Measurements from ENCODE around the gene SH2D6.
"Not testable (repeated sequence)": the region's sequence is repeated elsewhere in the genome, so short reads cannot be mapped to it uniquely, and the experiment has no call there.

SH2D6 gene

DNA sequence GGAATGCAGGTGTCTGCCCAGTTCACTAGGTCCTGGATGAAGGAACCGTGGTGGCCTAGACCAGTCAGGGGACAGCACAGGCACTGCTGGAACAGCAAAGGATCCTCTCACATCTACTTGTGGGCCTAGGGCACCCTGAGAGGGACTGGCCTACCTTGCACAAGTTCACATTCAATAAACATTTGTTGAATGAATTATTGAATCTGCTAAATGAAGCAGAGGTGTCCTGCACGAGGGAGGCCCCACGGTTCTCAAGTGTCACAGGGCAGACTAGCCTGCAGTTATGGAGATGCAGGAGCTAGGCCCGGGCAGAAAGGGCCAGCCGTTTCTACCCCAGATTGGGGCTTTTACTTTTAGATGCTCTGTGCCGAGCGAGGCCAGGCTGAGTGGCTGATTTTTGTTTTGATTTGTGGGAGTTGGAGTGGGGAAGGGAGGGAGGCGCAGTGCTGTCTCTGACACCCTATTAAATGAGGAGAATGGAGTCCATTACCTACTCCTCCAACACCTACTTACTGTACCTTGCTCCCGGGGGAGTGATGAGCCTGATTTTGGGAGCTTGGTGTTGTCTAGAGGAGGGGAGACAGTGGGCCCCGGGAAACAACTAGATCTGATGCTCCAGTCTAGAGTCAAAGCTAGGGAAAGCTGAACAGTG, 18.4 kb downstream of the SH2D6 start:
- TF ChIP-seq, protein P1, sequence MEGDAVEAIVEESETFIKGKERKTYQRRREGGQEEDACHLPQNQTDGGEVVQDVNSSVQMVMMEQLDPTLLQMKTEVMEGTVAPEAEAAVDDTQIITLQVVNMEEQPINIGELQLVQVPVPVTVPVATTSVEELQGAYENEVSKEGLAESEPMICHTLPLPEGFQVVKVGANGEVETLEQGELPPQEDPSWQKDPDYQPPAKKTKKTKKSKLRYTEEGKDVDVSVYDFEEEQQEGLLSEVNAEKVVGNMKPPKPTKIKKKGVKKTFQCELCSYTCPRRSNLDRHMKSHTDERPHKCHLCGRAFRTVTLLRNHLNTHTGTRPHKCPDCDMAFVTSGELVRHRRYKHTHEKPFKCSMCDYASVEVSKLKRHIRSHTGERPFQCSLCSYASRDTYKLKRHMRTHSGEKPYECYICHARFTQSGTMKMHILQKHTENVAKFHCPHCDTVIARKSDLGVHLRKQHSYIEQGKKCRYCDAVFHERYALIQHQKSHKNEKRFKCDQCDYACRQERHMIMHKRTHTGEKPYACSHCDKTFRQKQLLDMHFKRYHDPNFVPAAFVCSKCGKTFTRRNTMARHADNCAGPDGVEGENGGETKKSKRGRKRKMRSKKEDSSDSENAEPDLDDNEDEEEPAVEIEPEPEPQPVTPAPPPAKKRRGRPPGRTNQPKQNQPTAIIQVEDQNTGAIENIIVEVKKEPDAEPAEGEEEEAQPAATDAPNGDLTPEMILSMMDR (IDR thresholded peaks at IDR 0.05; ENCODE audit: low read depth, low read length), result no peak
- no peak for DNase-seq (ENCODE audit: low read depth in 2 of 2)
- no peak overlapping the region for H3K4me3 ChIP-seq (replicated peaks in 1 of 2; ENCODE audit: low read depth in 2 of 2, low read length in 2 of 2)

DNA sequence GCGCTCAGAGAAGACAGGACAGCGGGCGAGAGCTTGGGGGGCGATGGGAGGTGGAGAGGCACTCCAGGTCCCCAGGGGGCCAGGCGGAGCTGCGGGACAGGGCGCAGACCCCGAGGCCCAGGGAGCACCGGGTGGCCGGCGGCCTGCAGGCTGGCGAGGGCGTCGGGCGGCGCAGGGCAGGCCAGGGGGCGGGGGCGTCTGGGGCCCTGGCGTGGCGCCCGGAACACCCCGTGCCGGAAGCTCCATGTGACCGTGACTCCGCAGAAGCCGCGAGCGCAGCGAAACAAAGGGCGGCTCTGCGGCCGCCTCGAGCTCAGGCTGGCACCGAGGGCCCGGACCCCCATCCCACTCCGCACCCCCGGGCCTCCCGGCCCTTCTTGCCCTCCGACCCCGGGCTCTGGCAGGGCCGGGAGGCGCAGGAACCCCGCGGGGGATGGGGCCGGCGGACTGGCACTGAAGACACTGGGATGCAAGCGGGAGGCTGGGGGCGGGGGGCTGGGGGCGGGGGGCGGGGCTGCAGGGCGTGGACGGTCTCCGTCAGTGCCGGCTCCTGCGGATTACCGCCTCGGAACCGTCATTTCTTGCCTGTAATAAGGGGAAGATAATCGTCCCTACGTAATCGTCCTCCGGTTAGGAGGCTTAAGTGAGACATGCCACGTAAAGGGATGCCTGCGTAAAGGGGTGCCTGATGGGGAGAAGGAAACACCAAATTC, 19.1 kb downstream of the SH2D6 start:
- H3K4me3 ChIP-seq (replicated peaks in 1 of 2; ENCODE audit: low read depth in 2 of 2, low read length in 2 of 2), result peak overlapping the region in 1 of 2 donors; percentile 37
- DNase-seq (ENCODE audit: low read depth in 2 of 2), result peak; percentile 84 to 93
- TF ChIP-seq, protein P1 (IDR thresholded peaks at IDR 0.05; ENCODE audit: low read depth, low read length), result no peak

DNA sequence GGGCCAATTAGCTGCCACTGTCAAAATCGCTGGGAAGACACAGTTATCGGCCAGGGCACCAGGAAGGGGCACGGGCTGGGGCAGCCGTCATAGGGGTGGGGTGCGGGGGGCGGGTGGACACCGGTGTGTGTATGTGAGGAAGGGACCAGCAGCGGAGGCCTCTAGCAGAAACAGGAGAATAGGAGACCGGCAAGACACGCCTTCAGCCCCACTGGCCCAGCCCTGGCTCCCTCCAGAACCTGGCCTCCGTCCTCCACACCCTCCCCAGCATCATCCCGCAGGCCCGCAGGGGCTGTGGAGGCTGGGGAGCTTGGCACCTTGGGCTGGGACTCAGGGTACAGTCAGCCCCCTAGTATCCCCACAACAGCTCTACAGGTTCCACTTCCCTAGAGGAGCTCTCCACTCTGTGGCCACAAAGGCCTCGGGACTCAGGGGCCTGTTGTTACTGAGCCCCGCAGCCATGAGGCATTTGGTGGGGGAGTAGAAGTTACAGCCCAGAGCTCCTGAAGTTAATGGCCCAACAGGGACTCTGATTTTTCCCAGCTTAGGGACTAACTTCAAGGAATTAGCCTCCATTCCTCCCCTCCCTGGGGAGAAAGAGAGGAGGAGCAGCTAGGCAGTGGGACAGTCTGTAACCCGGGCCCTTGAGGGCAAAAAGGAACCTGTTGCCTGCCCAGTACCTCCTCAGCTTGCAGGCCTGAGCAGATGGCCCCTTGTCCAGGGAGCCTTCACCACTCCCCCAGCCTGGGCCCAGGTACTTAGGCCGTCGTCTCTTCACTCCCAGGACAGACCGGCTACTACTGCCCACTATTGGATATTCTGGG, 19.9 kb downstream of the SH2D6 start:
- peak overlapping the region in 1 of 2 donors; percentile 37 for H3K4me3 ChIP-seq (replicated peaks in 1 of 2; ENCODE audit: low read depth in 2 of 2, low read length in 2 of 2)
- TF ChIP-seq, protein P1 (IDR thresholded peaks at IDR 0.05; ENCODE audit: low read depth, low read length), result no peak
- peak in 1 of 2 donors; percentile 9 for DNase-seq (ENCODE audit: low read depth in 2 of 2)

DNA sequence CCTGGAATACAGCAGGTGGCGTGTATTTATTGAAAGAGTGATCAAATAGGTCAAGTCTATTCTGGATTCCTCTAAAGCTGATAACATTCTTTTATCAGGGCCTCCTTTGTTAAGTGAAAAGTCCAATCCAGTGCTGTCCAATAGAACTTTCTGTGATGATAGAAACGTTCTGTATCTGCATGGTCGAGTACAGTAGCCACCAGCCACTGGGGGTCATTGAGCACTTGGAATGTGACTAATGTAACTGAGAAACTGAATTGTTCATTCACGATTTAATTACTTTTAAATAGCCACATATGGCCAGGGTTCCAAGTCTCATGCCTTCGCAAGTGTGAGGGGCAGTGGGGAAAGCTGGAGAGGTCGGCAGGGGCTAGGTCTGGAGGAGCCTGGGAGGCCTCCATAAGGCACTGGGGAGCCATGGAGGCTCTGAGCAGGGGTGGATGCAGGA, 20.5 kb downstream of the SH2D6 start:
- H3K4me3 ChIP-seq (replicated peaks in 1 of 2; ENCODE audit: low read depth in 2 of 2, low read length in 2 of 2), result no peak overlapping the region
- TF ChIP-seq, protein P1 (IDR thresholded peaks at IDR 0.05; ENCODE audit: low read depth, low read length), result no peak
- no peak for DNase-seq (ENCODE audit: low read depth in 2 of 2)

DNA sequence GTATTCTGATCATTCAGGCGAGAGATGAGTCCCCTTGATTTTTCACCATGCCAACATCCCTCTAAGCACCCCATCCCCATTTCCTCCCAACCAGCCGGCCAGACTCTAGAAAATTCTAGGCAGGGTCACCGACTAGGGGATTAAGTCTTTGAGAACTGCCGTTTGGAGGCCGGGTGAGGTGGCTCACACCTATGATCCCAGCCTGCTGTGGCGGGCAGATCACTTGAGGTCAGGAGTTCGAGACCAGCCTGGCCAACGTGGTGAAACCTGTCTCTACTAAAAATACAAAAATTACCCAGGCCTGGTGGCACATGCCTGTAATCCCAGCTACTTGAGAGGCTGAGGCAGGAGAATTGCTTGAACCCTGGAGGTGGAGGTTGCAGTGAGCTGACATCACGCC, 21.1 kb downstream of the SH2D6 start:
- not testable (repeated sequence) for DNase-seq (ENCODE audit: low read depth in 2 of 2); H3K4me3 ChIP-seq (replicated peaks in 1 of 2; ENCODE audit: low read depth in 2 of 2, low read length in 2 of 2)

DNA sequence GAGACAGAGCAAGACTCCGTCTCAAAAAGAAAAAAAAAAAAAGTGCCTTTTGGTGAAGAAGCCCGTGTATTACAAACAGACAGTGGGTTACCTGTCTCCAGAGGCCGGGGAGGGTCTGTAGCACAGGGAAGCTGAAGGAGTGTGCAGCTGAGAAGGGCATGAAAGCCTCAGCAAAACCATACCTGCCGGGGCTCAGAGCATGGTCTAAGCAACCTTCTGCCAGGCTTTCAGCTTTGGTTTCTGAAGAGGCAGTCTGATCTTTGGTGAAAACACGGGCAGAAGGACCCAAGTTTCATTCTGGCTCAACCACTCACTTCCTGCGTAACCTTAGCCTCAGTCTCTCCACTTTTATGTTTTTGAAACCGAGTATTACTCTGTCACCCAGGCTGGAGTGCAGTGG, 21.5 kb downstream of the SH2D6 start:
- DNase-seq (ENCODE audit: low read depth in 2 of 2), result no peak
- TF ChIP-seq, protein P1 (IDR thresholded peaks at IDR 0.05; ENCODE audit: low read depth, low read length), result no peak
- no peak overlapping the region for H3K4me3 ChIP-seq (replicated peaks in 1 of 2; ENCODE audit: low read depth in 2 of 2, low read length in 2 of 2)

DNA sequence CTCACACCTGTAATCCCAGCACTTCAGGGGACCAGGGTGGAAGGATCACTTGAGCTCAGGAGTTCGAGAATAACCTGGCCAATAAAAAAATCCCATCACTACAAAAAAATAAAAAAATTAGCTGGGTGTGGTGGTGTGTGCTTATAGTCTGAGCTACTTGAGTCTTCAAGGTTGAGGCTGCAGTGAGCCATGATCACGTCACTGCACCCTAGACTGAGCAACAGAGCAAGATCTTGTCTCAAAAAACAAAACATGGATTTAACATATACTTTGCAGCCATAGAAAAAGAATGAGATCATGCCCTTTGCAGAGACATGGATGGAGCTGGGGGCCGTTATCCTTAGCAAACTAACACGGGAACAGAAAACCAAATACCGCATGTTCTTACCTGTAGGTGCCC, 22.2 kb downstream of the SH2D6 start:
- no peak for DNase-seq (ENCODE audit: low read depth in 2 of 2)
- TF ChIP-seq, protein P1 (IDR thresholded peaks at IDR 0.05; ENCODE audit: low read depth, low read length), result no peak
- H3K4me3 ChIP-seq (replicated peaks in 1 of 2; ENCODE audit: low read depth in 2 of 2, low read length in 2 of 2), result no peak overlapping the region
